GM23338 (cell line): Measurements from ENCODE around the gene EDAR. TPM values are rescaled to one million over a fixed set of nuclear protein-coding genes. Genes with fewer than 3 reads are reported as not detected.

Source experiments
- ATAC-seq: fragments of 200-7000 bp; cut with Tn5 transposase; 3 replicates; pipeline ENCODE4 v1.9.1; 2020
- DNase-seq: peaks from one replicate; pipeline ENCODE4 v3.0.0-alpha.2; 2015; ENCODE audit warnings: low spot score
- H2AFZ ChIP-seq: fragments of 200-600 bp; sonication (generic); 2 replicates; pipeline ENCODE4 v1.8.0; 2016; ENCODE audit warnings: antibody characterized with exemption, mild to moderate bottlenecking, moderate library complexity
- H3F3A ChIP-seq: fragments of 200-600 bp; sonication (generic); replicated peaks from 2 replicates; pipeline ENCODE4 v1.8.0; 2017; ENCODE audit warnings: antibody characterized with exemption, mixed run types, low read depth
- H3K27ac ChIP-seq: fragments of 200-600 bp; sonication (generic); 2 replicates; pipeline ENCODE4 v1.6.1; 2016; ENCODE audit warnings: low read depth
- H3K27me3 ChIP-seq: fragments of 200-600 bp; sonication (generic); 2 replicates; pipeline ENCODE4 v1.8.0; 2016; ENCODE audit warnings: mild to moderate bottlenecking, mixed run types, moderate library complexity; ENCODE audit not compliant: insufficient read depth
- H3K36me3 ChIP-seq: fragments of 200-600 bp; sonication (generic); 2 replicates; pipeline ENCODE4 v1.8.0; 2016; ENCODE audit warnings: mild to moderate bottlenecking; ENCODE audit not compliant: insufficient read depth
- H3K4me1 ChIP-seq: fragments of 200-600 bp; sonication (generic); 2 replicates; pipeline ENCODE4 v1.8.0; 2016; ENCODE audit warnings: mild to moderate bottlenecking, moderate library complexity; ENCODE audit not compliant: insufficient read depth
- H3K4me2 ChIP-seq: fragments of 200-600 bp; sonication (generic); 2 replicates; pipeline ENCODE4 v1.7.1; 2017; ENCODE audit warnings: mixed run types
- H3K4me3 ChIP-seq: fragments of 200-600 bp; sonication (generic); 2 replicates; pipeline ENCODE4 v1.6.1; 2016; ENCODE audit warnings: mixed run types
- H3K79me2 ChIP-seq: fragments of 200-600 bp; sonication (generic); replicated peaks from 2 replicates; pipeline ENCODE4 v1.8.0; 2017; ENCODE audit warnings: mild to moderate bottlenecking; ENCODE audit not compliant: insufficient read depth
- H3K9me2 ChIP-seq: fragments of 200-600 bp; sonication (generic); 2 replicates; pipeline ENCODE4 v1.8.0; 2017; ENCODE audit not compliant: insufficient read depth
- H4K20me1 ChIP-seq: fragments of 200-600 bp; sonication (generic); replicated peaks from 2 replicates; pipeline ENCODE4 v1.8.0; 2017; ENCODE audit warnings: mild to moderate bottlenecking; ENCODE audit not compliant: insufficient read depth
- H3K27ac Mint-ChIP-seq: 2 replicates; pipeline ENCODE4 v1.8.0; 2020; ENCODE audit warnings: inconsistent platforms, mild to moderate bottlenecking, moderate library complexity, mixed read lengths
- H3K27me3 Mint-ChIP-seq: 3 replicates; pipeline ENCODE4 v1.8.0; 2022; ENCODE audit warnings: low read depth, mild to moderate bottlenecking, moderate library complexity, mixed read lengths, inconsistent platforms; ENCODE audit not compliant: insufficient read depth, poor library complexity
- H3K36me3 Mint-ChIP-seq: 3 replicates; pipeline ENCODE4 v1.8.0; 2021; ENCODE audit warnings: low read depth, mild to moderate bottlenecking, inconsistent platforms, moderate library complexity, mixed read lengths
- H3K4me1 Mint-ChIP-seq: 3 replicates; pipeline ENCODE4 v1.8.0; 2020; ENCODE audit warnings: mild to moderate bottlenecking, inconsistent platforms, mixed read lengths
- H3K4me3 Mint-ChIP-seq: 3 replicates; pipeline ENCODE4 v1.8.0; 2021; ENCODE audit warnings: moderate library complexity, mild to moderate bottlenecking, inconsistent platforms, mixed read lengths
- H3K9me3 Mint-ChIP-seq: 3 replicates; pipeline ENCODE4 v1.8.0; 2020; ENCODE audit warnings: moderate library complexity, mild to moderate bottlenecking, inconsistent platforms, mixed read lengths
- CREB1 ChIP-seq: fragments of 250-450 bp; sonication (Bioruptor Pico); IDR thresholded peaks from 2 replicates; pipeline ENCODE4 v1.5.0; 2020; ENCODE audit warnings: low read depth, mild to moderate bottlenecking, moderate library complexity
- CTCF ChIP-seq, 2 experiments: fragments of 200-600 bp in 1 of 2; sonication (generic) in 1 of 2; conservative IDR thresholded peaks; 2 replicates each; pipeline versions ENCODE4 v1.5.1 to v1.6.1; 2016 to 2017; ENCODE audit warnings: antibody characterized with exemption in 2 of 2, low read depth in 2 of 2, mild to moderate bottlenecking in 2 of 2, moderate library complexity in 1 of 2
- ETS1 ChIP-seq: IDR thresholded peaks from 2 replicates; pipeline ENCODE4 v1.6.1; 2016; ENCODE audit warnings: antibody characterized with exemption
- EZH2 ChIP-seq: fragments of 200-600 bp; sonication (generic); IDR thresholded peaks from one replicate; pipeline ENCODE4 v1.8.0; 2017; ENCODE audit warnings: antibody characterized with exemption, mild to moderate bottlenecking, low read depth; ENCODE audit not compliant: unreplicated experiment
- JUNB ChIP-seq: IDR thresholded peaks from one replicate; pipeline ENCODE4 v1.6.1; 2016; ENCODE audit warnings: antibody characterized with exemption; ENCODE audit not compliant: unreplicated experiment
- NANOG ChIP-seq: IDR thresholded peaks from 2 replicates; pipeline ENCODE4 v1.6.1; 2016; ENCODE audit warnings: antibody characterized with exemption, borderline replicate concordance
- POLR2AphosphoS5 ChIP-seq: IDR thresholded peaks from 2 replicates; pipeline ENCODE4 v1.6.1; 2016; ENCODE audit warnings: antibody characterized with exemption, low read depth
- REST ChIP-seq: IDR thresholded peaks from one replicate; pipeline ENCODE4 v1.6.1; 2018; ENCODE audit warnings: antibody characterized with exemption; ENCODE audit not compliant: unreplicated experiment
- STAT1 ChIP-seq: IDR thresholded peaks from one replicate; pipeline ENCODE4 v1.6.1; 2016; ENCODE audit warnings: antibody characterized with exemption; ENCODE audit not compliant: unreplicated experiment
- ZNF114 ChIP-seq: fragments of 250-450 bp; sonication (Bioruptor Pico); IDR thresholded peaks from 2 replicates; pipeline ENCODE4 v1.5.0; 2020; ENCODE audit warnings: mild to moderate bottlenecking, moderate library complexity
- ZNF331 ChIP-seq: fragments of 250-450 bp; sonication (Bioruptor Pico); IDR thresholded peaks from 2 replicates; pipeline ENCODE4 v1.5.0; 2020; ENCODE audit warnings: low read depth, mild to moderate bottlenecking, moderate library complexity
- ZNF462 ChIP-seq: fragments of 250-450 bp; sonication (Bioruptor Pico); IDR thresholded peaks from 2 replicates; pipeline ENCODE4 v1.5.0; 2020; ENCODE audit warnings: mild to moderate bottlenecking, moderate library complexity
- polyA plus RNA-seq: library from polyadenylated mRNA; unstranded; fragments of >200 nt; fragmentation: Nextera tagmentation; extraction: Ambion mirVana; gene quantifications from 2 replicates; pipeline ENCODE4 v1.2.1, GENCODE V29; 2016
- total RNA-seq: library from RNA; depleted of rRNA; stranded (reverse); fragments of >200 nt; shearing (Covaris generic); gene quantifications from 2 replicates; pipeline ENCODE4 v1.2.3, GENCODE V29; 2014

EDAR gene
- total and polyA plus RNA-seq, 2 experiments from 2014 or later: not detected

- TF ChIP-seq REST (no peak), NANOG (no peak), EZH2 (no peak), STAT1 (no peak), ZNF114 (CRISPR knock-in tag) (no peak)
These were observed 39.3 kb upstream of the EDAR start (continued) for GRCh38 chr2:109028277-109028676.

GRCh38 chr2:109027702-109028101 is 38.7 kb upstream of the EDAR start:
- no peaks in the 10 kb centered on the region; the same call in 1 of the 2 replicates for H3K36me3 ChIP-seq
- H3K79me2 ChIP-seq: no peaks in the 10 kb centered on the region
- Mint-ChIP-seq H3K36me3 (no peaks in the 10 kb centered on the region), H3K4me3 (no peak overlapping the region), H3K9me3 (peaks cover 2% of the 10 kb centered on the region; the same call in 1 of the 3 replicates), H3K4me1 (peaks cover 16% of the 10 kb centered on the region), H3K27me3 (peaks cover 32% of the 10 kb centered on the region), H3K27ac (no peak overlapping the region)
- ATAC-seq (peak; percentile 35; the same call in 2 of the 3 replicates), DNase-seq (no peak)
- H4K20me1 ChIP-seq: no peaks in the 10 kb centered on the region
- H3K4me3 ChIP-seq: no peak overlapping the region
- peaks cover 8% of the 10 kb centered on the region; the same call in 1 of the 2 replicates for H3K4me1 ChIP-seq
- H3K27me3 ChIP-seq: peaks cover 37% of the 10 kb centered on the region
- no peaks in the 10 kb centered on the region for H3K9me2 ChIP-seq
- no peak overlapping the region for H3K27ac ChIP-seq
- no peak overlapping the region for H2AFZ ChIP-seq
- no peaks in the 10 kb centered on the region for H3F3A ChIP-seq
- H3K4me2 ChIP-seq: no peak overlapping the region
- TF ChIP-seq JUNB (no peak), EZH2 (no peak), ZNF462 (CRISPR knock-in tag) (no peak), ETS1 (no peak), STAT1 (no peak), ZNF331 (no peak), ZNF114 (CRISPR knock-in tag) (no peak), POLR2AphosphoS5 (no peak), CTCF (conservative IDR thresholded peaks at IDR 0.05; ENCODE audit: low read depth in 2 of 2) (no peak), CREB1 (CRISPR knock-in tag) (no peak)
